ENCODE results near the gene ALG3.

ALG3 gene

GRCh38 chr3:184248454-184249411 is at the start of gene ALG3:
TSS of gene ALG3 (minus strand) at chr3:184248962. CDS start at chr3:184248940, 22 bp downstream.
- TF ChIP-seq CTCF (IDR thresholded peaks at IDR 0.05; ENCODE audit: low read depth, low read length, missing control alignments): no peak

GRCh38 chr3:184296616-184297015 is 47.9 kb upstream of the ALG3 start:
- in situ Hi-C loops (cut with HindIII; ENCODE audit: low pct_ligation_motif_present, low sequenced_read_pairs): no loop called here
- no peak for TF ChIP-seq CTCF (IDR thresholded peaks at IDR 0.05; ENCODE audit: low read depth, low read length, missing control alignments)
- Histone ChIP-seq H3K27me3 (replicated peaks) (no peaks in the 10 kb centered on the region), H3K4me3 (ENCODE audit: low read depth, low read length) (no peak overlapping the region), H3K27ac (no peak overlapping the region), H3K36me3 (replicated peaks) (peaks cover 10% of the 10 kb centered on the region)
- no peak for DNase-seq

More at GRCh38 chr3:184248454-184249411, at the start of gene ALG3:
- peak; percentile 78 for DNase-seq
- H3K27me3 ChIP-seq (replicated peaks): no peaks in the 10 kb centered on the region
- in situ Hi-C loops (cut with HindIII; ENCODE audit: low pct_ligation_motif_present, low sequenced_read_pairs): no loop called here
- peaks cover 11% of the 10 kb centered on the region for H3K36me3 ChIP-seq (replicated peaks)
- H3K4me3 ChIP-seq (ENCODE audit: low read depth, low read length): peak within 1 kb of the TSS; percentile 95
- H3K27ac ChIP-seq: peak within 1 kb of the TSS; percentile 83

- no peak for DNase-seq
- in situ Hi-C loops (cut with HindIII; ENCODE audit: low pct_ligation_motif_present, low sequenced_read_pairs): no loop called here
- no peaks in the 10 kb centered on the region for H3K27me3 ChIP-seq (replicated peaks)
- H3K4me3 ChIP-seq (ENCODE audit: low read depth, low read length): no peak overlapping the region
- TF ChIP-seq CTCF (IDR thresholded peaks at IDR 0.05; ENCODE audit: low read depth, low read length, missing control alignments): no peak
- H3K27ac ChIP-seq: no peak overlapping the region
- H3K36me3 ChIP-seq (replicated peaks): peaks cover 3% of the 10 kb centered on the region
Measured at GRCh38 chr3:184295771-184296170, 47.0 kb upstream of the ALG3 start.

- no peaks in the 10 kb centered on the region for H3K27me3 ChIP-seq (replicated peaks)
- TF ChIP-seq CTCF (IDR thresholded peaks at IDR 0.05; ENCODE audit: low read depth, low read length, missing control alignments): no peak
- H3K27ac ChIP-seq: no peak overlapping the region
- no peak for DNase-seq
- in situ Hi-C loops (cut with HindIII; ENCODE audit: low pct_ligation_motif_present, low sequenced_read_pairs): no loop called here
- H3K4me3 ChIP-seq (ENCODE audit: low read depth, low read length): no peak overlapping the region
- no peaks in the 10 kb centered on the region for H3K36me3 ChIP-seq (replicated peaks)
Measured at GRCh38 chr3:184291738-184292445, 43.1 kb upstream of the ALG3 start.

- Histone ChIP-seq H3K27ac (no peak overlapping the region), H3K4me3 (ENCODE audit: low read depth, low read length) (no peak overlapping the region), H3K36me3 (replicated peaks) (no peaks in the 10 kb centered on the region), H3K27me3 (replicated peaks) (no peaks in the 10 kb centered on the region)
- TF ChIP-seq CTCF (IDR thresholded peaks at IDR 0.05; ENCODE audit: low read depth, low read length, missing control alignments): no peak
- in situ Hi-C loops (cut with HindIII; ENCODE audit: low pct_ligation_motif_present, low sequenced_read_pairs): no loop called here
- DNase-seq: no peak
Measured at GRCh38 chr3:184291044-184291737, 42.4 kb upstream of the ALG3 start.
